Measurements from ENCODE around the gene ATG4D.

The ATG4D gene

GRCh38 chr19:10586396-10586795 lies 42.7 kb downstream of the ATG4D start:
- peak overlapping the region; percentile 70 for H3K4me3 ChIP-seq (ENCODE audit: low read depth, low read length)
- no peaks in the 10 kb centered on the region for H3K36me3 ChIP-seq (ENCODE audit: control insufficient read depth, insufficient read depth, low read length)
- peak overlapping the region; percentile 58 for H3K4me2 ChIP-seq (ENCODE audit: low read length)
- no peak for TF ChIP-seq CTCF (IDR thresholded peaks at IDR 0.05)
- no peaks in the 10 kb centered on the region for H3K4me1 ChIP-seq
- no peak overlapping the region for H3K27ac ChIP-seq
- H3K9me3 ChIP-seq (ENCODE audit: control insufficient read depth, low read length) = no peaks in the 10 kb centered on the region
- no peaks in the 10 kb centered on the region for H3K27me3 ChIP-seq (ENCODE audit: control insufficient read depth, insufficient read depth, low read length)
- H3K9ac ChIP-seq = no peak overlapping the region
- peak overlapping the region; percentile 91 for H2AFZ ChIP-seq
- no peaks in the 10 kb centered on the region for H3K79me2 ChIP-seq

- peak within 1 kb of the TSS; percentile 57 for H3K9ac ChIP-seq
- no peaks in the 10 kb centered on the region for H3K79me2 ChIP-seq
- H3K4me2 ChIP-seq (ENCODE audit: low read length) = peak within 1 kb of the TSS; percentile 58
- peak within 1 kb of the TSS; percentile 91 for H2AFZ ChIP-seq
- H3K36me3 ChIP-seq (ENCODE audit: control insufficient read depth, insufficient read depth, low read length) = no peaks in the 10 kb centered on the region
- no peak for TF ChIP-seq CTCF (IDR thresholded peaks at IDR 0.05)
- no peaks in the 10 kb centered on the region for H3K27me3 ChIP-seq (ENCODE audit: control insufficient read depth, insufficient read depth, low read length)
- no peaks in the 10 kb centered on the region for H3K4me1 ChIP-seq
- H3K27ac ChIP-seq = peak within 1 kb of the TSS; percentile 61
- H3K9me3 ChIP-seq (ENCODE audit: control insufficient read depth, low read length) = no peaks in the 10 kb centered on the region
- H3K4me3 ChIP-seq (ENCODE audit: low read depth, low read length) = peak within 1 kb of the TSS; percentile 70
These were observed 43.5 kb downstream of the ATG4D start, which contains the start of gene AP1M2 for GRCh38 chr19:10587022-10587838. Gene AP1M2 (minus strand): TSS chr19:10587312. CDS start chr19:10587231, 81 bp downstream.

GRCh38 chr19:10587839-10588150 lies 44.1 kb downstream of the ATG4D start:
- Histone ChIP-seq H3K9me3 (ENCODE audit: control insufficient read depth, low read length) (no peaks in the 10 kb centered on the region), H3K4me2 (ENCODE audit: low read length) (no peak overlapping the region), H3K4me3 (ENCODE audit: low read depth, low read length) (no peak overlapping the region), H2AFZ (peak overlapping the region; percentile 91), H3K9ac (no peak overlapping the region), H3K79me2 (no peaks in the 10 kb centered on the region), H3K4me1 (no peaks in the 10 kb centered on the region), H3K36me3 (ENCODE audit: control insufficient read depth, insufficient read depth, low read length) (no peaks in the 10 kb centered on the region), H3K27me3 (ENCODE audit: control insufficient read depth, insufficient read depth, low read length) (no peaks in the 10 kb centered on the region), H3K27ac (no peak overlapping the region)
- TF ChIP-seq CTCF (IDR thresholded peaks at IDR 0.05) = no peak

- H3K4me1 ChIP-seq = no peaks in the 10 kb centered on the region
- no peaks in the 10 kb centered on the region for H3K36me3 ChIP-seq (ENCODE audit: control insufficient read depth, insufficient read depth, low read length)
- H3K4me2 ChIP-seq (ENCODE audit: low read length) = no peak overlapping the region
- no peaks in the 10 kb centered on the region for H3K79me2 ChIP-seq
- no peak overlapping the region for H3K9ac ChIP-seq
- no peak overlapping the region for H2AFZ ChIP-seq
- H3K4me3 ChIP-seq (ENCODE audit: low read depth, low read length) = no peak overlapping the region
- no peak overlapping the region for H3K27ac ChIP-seq
- TF ChIP-seq CTCF (IDR thresholded peaks at IDR 0.05) = no peak
- H3K9me3 ChIP-seq (ENCODE audit: control insufficient read depth, low read length) = no peaks in the 10 kb centered on the region
- no peaks in the 10 kb centered on the region for H3K27me3 ChIP-seq (ENCODE audit: control insufficient read depth, insufficient read depth, low read length)
These were observed 49.4 kb downstream of the ATG4D start for GRCh38 chr19:10593148-10593547.
